Activated CD4-positive, alpha-beta T cell treated with anti-CD3 and anti-CD28 coated beads for 1 hour (primary cell): ENCODE measurements around the gene PTK6.
"Not testable (repeated sequence)": the region's sequence is repeated elsewhere in the genome, so short reads cannot be mapped to it uniquely, and the experiment has no call there.

Source experiments
- DNase-seq: peaks from one replicate; pipeline ENCODE4 v3.0.0-alpha.2; 2020

The PTK6 gene

GRCh38 chr20:63568986-63569949 is 32.1 kb upstream of the PTK6 start:
- DNase-seq = no peak

GRCh38 chr20:63568170-63568981 is 31.2 kb upstream of the PTK6 start:
- DNase-seq = no peak

GRCh38 chr20:63567386-63568169 is 30.4 kb upstream of the PTK6 start:
- no peak for DNase-seq

GRCh38 chr20:63567136-63567385 is 29.9 kb upstream of the PTK6 start:
- no peak for DNase-seq

- DNase-seq = no peak
These were observed 29.4 kb upstream of the PTK6 start for GRCh38 chr20:63566395-63567135.

GRCh38 chr20:63565699-63566335 is 28.6 kb upstream of the PTK6 start:
- DNase-seq = no peak

GRCh38 chr20:63565021-63565698 is 28.0 kb upstream of the PTK6 start:
- DNase-seq = no peak

- no peak for DNase-seq
These were observed 27.0 kb upstream of the PTK6 start for GRCh38 chr20:63564036-63564810.

- no peak for DNase-seq
These were observed 26.2 kb upstream of the PTK6 start for GRCh38 chr20:63563225-63563935.

GRCh38 chr20:63562461-63563224 is 25.5 kb upstream of the PTK6 start:
- DNase-seq = no peak

GRCh38 chr20:63561624-63562396 is 24.6 kb upstream of the PTK6 start:
- no peak for DNase-seq

- no peak for DNase-seq
These were observed 23.9 kb upstream of the PTK6 start for GRCh38 chr20:63560856-63561609.

- no peak for DNase-seq
These were observed 23.2 kb upstream of the PTK6 start for GRCh38 chr20:63560333-63560805.

- not testable (repeated sequence) for DNase-seq
These were observed 22.5 kb upstream of the PTK6 start for GRCh38 chr20:63559485-63560332.

GRCh38 chr20:63558804-63559484 is 21.8 kb upstream of the PTK6 start:
- DNase-seq = no peak

- no peak for DNase-seq
These were observed 20.3 kb upstream of the PTK6 start for GRCh38 chr20:63557481-63557891.
